Activated CD8-positive, alpha-beta memory T cell treated with anti-CD3 and anti-CD28 coated beads, Interleukin-2, amount 50 U/mL, for 1 hour (primary cell): ENCODE data around the gene ARHGAP29.

ENCODE experiments used
- DNase-seq: peaks from one replicate; pipeline ENCODE4 v3.0.0-alpha.2; 2020; ENCODE audit errors: extremely low read depth

The ARHGAP29 gene, protein sequence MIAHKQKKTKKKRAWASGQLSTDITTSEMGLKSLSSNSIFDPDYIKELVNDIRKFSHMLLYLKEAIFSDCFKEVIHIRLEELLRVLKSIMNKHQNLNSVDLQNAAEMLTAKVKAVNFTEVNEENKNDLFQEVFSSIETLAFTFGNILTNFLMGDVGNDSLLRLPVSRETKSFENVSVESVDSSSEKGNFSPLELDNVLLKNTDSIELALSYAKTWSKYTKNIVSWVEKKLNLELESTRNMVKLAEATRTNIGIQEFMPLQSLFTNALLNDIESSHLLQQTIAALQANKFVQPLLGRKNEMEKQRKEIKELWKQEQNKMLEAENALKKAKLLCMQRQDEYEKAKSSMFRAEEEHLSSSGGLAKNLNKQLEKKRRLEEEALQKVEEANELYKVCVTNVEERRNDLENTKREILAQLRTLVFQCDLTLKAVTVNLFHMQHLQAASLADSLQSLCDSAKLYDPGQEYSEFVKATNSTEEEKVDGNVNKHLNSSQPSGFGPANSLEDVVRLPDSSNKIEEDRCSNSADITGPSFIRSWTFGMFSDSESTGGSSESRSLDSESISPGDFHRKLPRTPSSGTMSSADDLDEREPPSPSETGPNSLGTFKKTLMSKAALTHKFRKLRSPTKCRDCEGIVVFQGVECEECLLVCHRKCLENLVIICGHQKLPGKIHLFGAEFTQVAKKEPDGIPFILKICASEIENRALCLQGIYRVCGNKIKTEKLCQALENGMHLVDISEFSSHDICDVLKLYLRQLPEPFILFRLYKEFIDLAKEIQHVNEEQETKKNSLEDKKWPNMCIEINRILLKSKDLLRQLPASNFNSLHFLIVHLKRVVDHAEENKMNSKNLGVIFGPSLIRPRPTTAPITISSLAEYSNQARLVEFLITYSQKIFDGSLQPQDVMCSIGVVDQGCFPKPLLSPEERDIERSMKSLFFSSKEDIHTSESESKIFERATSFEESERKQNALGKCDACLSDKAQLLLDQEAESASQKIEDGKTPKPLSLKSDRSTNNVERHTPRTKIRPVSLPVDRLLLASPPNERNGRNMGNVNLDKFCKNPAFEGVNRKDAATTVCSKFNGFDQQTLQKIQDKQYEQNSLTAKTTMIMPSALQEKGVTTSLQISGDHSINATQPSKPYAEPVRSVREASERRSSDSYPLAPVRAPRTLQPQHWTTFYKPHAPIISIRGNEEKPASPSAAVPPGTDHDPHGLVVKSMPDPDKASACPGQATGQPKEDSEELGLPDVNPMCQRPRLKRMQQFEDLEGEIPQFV

GRCh38 chr1:94237291-94238226, at the start of gene ARHGAP29:
Gene ARHGAP29 (minus strand): TSS chr1:94237584. CDS start chr1:94231611, 5,973 bp downstream.
- no peak for DNase-seq

- no peak for DNase-seq
These were observed 49.6 kb upstream of the ARHGAP29 start for GRCh38 chr1:94286864-94287437.

- no peak for DNase-seq
These were observed 47.8 kb upstream of the ARHGAP29 start for GRCh38 chr1:94285031-94285654.

GRCh38 chr1:94284476-94284875, 47.1 kb upstream of the ARHGAP29 start:
- no peak for DNase-seq

DNA sequence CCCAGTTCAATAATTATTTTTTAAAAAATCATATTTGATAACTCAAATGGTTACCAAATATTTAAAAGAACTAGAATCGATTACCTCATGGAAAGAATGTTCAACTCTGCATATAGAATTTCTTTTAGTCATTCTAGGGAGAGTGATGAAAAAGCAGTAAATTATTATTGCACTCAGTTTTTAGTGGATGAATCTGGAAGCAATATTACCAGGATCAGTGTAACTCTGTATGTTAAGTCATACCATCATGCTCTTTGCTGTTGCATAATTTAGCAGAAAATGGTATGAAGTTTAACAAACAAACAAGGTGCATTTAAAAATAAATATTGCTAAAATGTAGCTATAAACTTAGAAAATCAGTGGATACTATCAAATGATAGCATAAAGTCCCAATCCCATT, 46.1 kb upstream of the ARHGAP29 start:
- DNase-seq, result no peak

DNA sequence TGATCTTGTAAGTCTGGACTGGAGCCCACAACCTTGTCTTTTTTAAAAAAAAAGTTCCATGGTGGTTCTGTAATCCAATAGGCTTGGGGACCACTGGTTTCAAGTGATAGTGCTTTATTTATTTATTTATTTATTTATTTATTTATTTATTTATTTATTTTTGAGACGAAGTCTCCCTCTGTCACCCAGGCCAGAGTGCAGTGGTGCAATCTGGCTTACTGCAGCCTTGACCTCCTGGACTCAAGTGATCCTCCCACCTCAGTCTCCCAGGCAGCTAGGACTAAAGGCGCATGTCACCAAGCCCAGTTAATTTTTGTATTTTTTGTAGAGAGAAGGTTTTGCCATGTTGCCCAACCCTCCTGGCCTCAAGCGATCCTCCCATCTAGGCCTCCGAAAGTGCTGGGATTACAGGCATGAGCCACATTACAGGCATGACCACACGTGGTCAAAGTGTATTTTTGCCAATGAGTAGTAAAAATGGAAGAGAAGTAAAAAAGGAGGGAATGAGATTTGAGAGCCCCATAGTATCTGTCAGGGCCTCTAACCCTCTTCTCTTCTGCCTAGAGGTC, 44.8 kb upstream of the ARHGAP29 start:
- DNase-seq, result no peak

DNA sequence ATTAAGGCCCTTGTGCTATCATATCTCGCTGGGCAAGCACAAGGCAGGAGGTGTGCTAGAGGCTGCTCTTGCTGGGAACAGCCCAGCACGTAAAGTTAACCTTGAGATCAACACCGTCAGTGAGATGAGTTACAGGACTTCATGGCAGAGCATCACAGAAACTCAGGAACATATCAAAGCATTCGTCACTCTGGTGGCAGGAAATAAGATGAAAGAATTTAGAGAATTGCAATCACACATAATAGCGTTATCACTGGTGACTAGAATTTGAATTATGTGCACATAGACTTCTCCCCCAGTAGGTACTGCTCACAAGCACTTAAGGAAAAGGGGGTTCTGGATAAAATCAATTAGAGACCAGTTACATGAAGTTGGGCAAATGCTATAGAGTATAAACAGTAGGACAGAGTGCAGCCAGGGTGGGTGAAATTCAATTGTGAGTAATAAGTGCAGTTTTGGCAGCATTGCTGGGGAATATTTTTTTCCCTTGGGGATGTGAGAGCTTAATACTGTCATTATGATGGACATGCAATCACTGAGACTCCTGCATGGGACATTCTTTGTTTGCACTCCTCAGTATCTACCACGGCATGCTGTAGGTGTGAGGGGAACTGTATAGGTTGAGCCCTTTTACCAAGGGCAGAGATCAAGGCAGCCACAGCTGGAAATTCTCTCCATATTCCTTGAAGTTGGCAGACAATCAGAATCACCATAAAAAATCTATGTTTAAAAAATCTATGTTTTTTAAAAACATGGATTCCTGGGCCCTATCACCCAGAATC, 44.2 kb upstream of the ARHGAP29 start:
- no peak for DNase-seq

GRCh38 chr1:94280541-94280940, 43.2 kb upstream of the ARHGAP29 start:
- DNase-seq, result no peak

DNA sequence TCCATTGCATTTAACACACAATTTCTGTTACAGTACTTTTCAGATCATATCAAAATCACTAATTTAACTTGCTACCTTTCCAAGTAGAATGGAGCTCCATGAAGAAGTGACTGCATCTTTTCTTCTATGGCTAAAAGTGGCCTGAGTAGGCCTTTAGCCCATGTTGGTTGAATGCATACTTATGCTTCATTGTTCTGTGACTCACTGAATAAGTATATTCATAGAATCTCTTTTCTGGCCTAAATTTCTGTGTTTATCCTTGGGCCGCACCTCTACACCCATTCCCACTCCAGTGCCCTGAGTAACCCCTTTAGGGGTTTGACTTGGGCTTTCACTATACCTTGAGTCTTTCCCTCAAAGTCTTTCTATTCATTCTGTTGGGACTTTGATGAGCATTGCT, 42.1 kb upstream of the ARHGAP29 start:
- no peak for DNase-seq

GRCh38 chr1:94279038-94279437, 41.7 kb upstream of the ARHGAP29 start:
- no peak for DNase-seq

GRCh38 chr1:94276988-94277434, 39.6 kb upstream of the ARHGAP29 start:
- no peak for DNase-seq

DNA sequence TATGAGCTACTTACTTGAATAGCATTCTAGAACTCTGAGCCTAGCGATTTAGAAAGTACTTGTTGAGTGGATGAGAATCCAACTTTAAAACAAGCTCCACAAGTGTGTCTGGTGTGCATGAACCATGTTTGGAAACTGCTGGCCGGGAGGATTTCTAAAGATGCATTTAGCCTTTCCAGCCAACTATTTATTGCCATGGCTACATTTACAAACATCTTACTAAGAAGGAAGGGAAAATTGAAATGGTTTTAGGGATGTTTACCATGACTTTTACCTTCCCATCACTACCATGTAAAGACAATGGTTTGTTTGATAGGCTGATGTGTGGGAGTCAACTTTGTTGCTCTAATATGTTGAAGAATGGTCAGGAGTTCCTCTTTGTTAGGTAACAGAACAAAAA, 37.7 kb upstream of the ARHGAP29 start:
- DNase-seq, result no peak

- no peak for DNase-seq
These were observed 37.2 kb upstream of the ARHGAP29 start for GRCh38 chr1:94274561-94274960.

- DNase-seq, result no peak
These were observed 35.7 kb upstream of the ARHGAP29 start for GRCh38 chr1:94273111-94273510.

- no peak for DNase-seq
These were observed 35.0 kb upstream of the ARHGAP29 start for GRCh38 chr1:94272388-94272787.

GRCh38 chr1:94271373-94271772, 34.0 kb upstream of the ARHGAP29 start:
- no peak for DNase-seq

DNA sequence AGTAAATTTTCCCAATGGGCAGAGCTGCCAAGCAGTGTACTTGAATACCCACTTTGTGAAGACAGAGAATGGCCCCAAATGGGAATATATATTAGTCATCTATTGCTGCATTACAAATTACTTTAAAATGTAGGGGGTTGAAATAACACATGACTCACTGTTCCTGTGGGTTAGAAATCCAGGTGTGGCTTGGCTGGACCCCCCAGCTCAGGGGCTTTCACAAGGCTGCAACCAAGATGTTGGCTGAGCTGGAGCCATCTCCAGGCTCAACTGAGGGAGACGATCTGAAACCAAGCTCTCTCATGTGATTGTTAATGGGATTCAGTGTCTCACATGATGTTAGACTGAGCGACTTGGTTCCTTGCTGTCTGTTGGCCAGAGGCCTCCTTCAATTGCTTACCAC, 33.4 kb upstream of the ARHGAP29 start:
- no peak for DNase-seq

GRCh38 chr1:94269921-94270320, 32.5 kb upstream of the ARHGAP29 start:
- no peak for DNase-seq

DNA sequence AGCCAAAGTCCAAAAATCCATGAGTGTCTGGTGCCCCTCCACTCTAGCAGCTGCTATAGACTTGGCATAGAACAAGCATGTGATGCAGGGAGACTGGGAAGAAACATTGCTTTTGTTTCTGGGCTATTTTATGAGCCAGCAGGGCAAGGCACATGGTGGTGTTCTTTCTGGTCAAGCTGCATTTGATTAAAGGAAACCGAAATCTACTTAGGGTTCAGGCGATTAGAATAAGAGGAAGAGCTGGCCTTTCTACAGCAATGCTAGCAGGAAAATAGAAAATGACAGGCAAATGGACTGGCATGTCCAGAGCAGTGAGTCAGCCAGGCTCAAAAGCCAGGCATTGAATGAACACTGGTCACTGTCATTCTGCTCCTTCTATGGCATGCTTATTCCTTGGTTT, 28.5 kb upstream of the ARHGAP29 start:
- no peak for DNase-seq
